SK-MEL-5 (cell line): ENCODE results near the gene HUNK. TPM values are rescaled to one million over a fixed set of nuclear protein-coding genes. Genes with fewer than 3 reads are reported as not detected.
"Not testable (repeated sequence)": the region's sequence is repeated elsewhere in the genome, so short reads cannot be mapped to it uniquely, and the experiment has no call there.

Experiments used
- DNase-seq: peaks from one replicate; pipeline ENCODE4 v3.0.0-alpha.2; 2016; ENCODE audit warnings: low read depth, low spot score
- in situ Hi-C: cut with HindIII; loops from 2 replicates; pipeline ENCODE4 v1.10.0; 2016; ENCODE audit warnings: low sequenced_read_pairs, high pct_unique_total_duplicates, low pct_unique_long_range_greater_than_20kb
- total RNA-seq: library from RNA; depleted of rRNA; stranded (reverse); fragments of >200 nt; shearing (Covaris generic); gene quantifications from 2 replicates; pipeline ENCODE4 v1.2.3, GENCODE V29; 2014; rRNA removed

The HUNK gene
- total RNA-seq, 1 experiment from 2014 or later = 0.05 TPM

- in situ Hi-C loops, DNase-seq: not testable (repeated sequence)
Measured at GRCh38 chr21:32038751-32039150, 165.9 kb downstream of the HUNK start.

- DNase-seq = no peak
- in situ Hi-C loops = no loop called here
Measured at GRCh38 chr21:32043458-32043857, 170.6 kb downstream of the HUNK start.

GRCh38 chr21:32044205-32045180 lies 171.7 kb downstream of the HUNK start:
- DNase-seq = no peak
- in situ Hi-C loops = no loop called here

- in situ Hi-C loops = no loop called here
- DNase-seq = no peak
Measured at GRCh38 chr21:32046191-32046590, 173.4 kb downstream of the HUNK start.

GRCh38 chr21:32048353-32048752 lies 175.5 kb downstream of the HUNK start:
- in situ Hi-C loops = no loop called here
- no peak for DNase-seq

Other genes with a start within 250 kb of the HUNK start
- gene SOD1, start 213.3 kb upstream of the HUNK start, total RNA-seq = 263 and 279 TPM in 2 replicates
- gene SCAF4, start 140.9 kb upstream of the HUNK start, total RNA-seq = 3.5 TPM in 2 replicates